OCI-M2 (cell line): Measurements from ENCODE around the gene MCRIP1.
A peak's percentile ranks its signal among the peaks of the same experiment; 100 is the strongest.

ENCODE experiments used
- DNase-seq: peaks from one replicate; lab custom pipeline; 2025; ENCODE audit not compliant: unreplicated experiment; lab: John Stamatoyannopoulos, UW

Gene MCRIP1

DNA sequence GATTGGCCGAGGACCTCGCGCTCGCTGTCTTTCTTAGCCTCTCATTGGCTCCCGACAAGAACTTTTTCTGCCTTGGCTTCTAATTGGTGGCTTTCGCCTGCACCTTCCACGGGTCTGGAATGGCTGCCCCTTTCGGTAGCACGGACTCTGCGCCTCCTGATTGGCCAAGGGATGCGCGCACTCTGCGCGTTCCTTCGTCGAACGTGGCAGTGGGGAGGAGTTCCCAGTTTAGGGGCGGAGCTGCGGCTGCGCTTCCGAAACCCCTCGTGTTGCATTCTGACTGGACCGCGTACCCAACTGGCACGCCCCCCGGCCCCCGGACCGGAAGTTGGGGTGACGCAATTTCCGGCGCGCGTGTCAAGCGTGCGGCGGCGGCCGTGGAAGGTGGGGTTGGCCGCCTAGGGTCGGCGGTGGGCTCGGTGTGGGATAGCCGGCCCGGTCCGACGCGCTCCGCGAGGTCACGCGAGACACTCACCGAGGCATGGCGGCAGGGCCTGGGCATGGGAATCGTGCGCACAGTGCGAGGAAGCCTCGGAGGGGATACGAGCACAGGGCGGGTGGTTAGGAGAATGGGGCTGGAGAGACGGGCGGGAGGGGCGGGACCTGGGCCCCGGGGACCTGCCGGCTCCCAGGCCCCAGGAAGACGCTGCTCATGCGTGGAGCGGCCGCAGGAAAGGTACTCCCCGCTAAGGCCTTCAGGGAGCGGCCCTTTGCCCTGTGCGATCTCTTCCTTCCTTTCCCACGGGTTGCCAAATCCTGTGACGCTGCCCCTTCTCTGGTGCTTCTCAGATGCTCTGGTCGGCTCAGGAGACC is 27.9 kb upstream of the MCRIP1 start:
- DNase-seq, result peak; percentile 93

- no peak for DNase-seq
These were observed 27.0 kb upstream of the MCRIP1 start, which contains the start of gene P4HB for GRCh38 chr17:81859906-81860755. Gene P4HB (minus strand): TSS chr17:81860535. CDS start chr17:81860471, 64 bp downstream.

DNA sequence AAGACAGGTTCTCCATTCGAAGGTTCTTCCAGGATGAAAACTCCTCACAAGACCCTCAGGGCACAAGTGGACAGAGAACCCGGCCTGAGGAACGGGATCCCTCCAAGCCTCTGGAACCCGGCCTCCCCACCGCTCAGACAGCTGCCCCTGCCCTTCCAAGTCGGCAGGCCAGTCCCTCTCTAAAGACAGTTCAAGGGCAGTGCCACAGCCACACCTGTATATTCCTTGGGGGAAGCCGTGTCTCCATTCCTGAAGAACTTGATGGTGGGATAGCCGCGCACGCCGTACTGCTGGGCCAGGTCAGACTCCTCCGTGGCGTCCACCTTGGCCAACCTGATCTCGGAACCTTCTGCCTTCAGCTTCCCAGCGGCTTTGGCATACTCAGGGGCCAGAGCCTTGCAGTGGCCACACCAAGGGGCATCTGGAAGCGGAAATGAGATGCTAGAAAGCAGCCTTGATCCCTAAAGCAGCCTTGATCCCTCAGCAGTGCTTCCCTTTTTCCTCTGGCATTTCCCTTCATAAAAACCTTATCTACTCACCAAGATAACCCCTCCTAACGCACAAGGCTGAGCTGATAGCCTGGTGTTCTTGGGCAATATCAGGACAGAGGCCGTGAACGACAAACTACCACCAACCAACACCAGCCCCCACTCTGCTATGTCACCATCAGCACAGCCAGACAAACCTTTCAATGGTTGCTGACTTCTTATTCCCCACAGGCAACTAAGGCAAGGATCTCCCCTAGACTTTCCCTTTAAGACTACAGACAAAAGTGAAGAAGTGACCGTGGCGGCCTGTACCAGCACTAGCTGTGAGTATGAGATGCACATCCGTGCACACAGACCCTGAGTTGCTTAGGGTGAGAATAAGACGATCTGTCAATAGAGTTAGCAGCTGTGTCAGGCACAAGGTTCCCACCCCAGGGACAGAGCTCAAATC is 26.1 kb upstream of the MCRIP1 start:
- DNase-seq, result no peak

DNA sequence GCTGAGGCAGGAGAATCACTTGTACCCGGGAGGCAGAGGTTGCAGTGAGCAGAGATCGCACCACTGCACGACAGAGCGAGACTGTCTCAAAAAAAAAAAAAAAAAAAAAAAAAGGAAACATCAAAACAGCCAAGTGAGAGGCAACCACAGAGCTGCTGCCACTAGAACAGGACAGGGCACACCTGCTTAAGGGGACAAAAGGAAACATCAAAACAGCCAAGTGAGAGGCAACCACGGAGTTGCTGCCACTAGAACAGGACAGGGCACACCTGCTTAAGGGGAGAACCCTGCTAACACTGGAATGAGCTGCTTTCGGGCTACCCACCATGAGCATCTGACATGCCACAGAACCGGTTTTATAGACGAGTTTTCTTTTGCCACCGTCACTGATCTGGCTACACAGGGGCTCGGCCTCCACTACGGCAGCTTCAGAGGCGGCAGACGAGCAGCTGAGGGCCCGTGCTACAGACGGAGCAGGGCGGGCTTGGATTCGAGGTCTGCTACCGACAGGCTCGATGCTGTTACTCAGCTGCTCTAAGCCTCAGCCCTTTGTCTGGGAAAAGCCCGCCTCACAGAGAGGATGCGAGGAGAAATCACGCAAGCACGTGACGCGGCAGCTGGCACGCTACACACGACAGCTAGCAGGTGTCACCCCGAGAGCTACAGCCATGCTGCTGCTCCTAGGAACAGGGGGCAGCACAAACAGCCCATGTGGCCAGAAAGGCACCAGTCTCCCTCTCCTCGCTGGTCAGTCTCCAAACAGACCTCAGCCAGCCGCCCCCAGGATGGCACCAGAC is 25.3 kb upstream of the MCRIP1 start:
- DNase-seq, result no peak

DNA sequence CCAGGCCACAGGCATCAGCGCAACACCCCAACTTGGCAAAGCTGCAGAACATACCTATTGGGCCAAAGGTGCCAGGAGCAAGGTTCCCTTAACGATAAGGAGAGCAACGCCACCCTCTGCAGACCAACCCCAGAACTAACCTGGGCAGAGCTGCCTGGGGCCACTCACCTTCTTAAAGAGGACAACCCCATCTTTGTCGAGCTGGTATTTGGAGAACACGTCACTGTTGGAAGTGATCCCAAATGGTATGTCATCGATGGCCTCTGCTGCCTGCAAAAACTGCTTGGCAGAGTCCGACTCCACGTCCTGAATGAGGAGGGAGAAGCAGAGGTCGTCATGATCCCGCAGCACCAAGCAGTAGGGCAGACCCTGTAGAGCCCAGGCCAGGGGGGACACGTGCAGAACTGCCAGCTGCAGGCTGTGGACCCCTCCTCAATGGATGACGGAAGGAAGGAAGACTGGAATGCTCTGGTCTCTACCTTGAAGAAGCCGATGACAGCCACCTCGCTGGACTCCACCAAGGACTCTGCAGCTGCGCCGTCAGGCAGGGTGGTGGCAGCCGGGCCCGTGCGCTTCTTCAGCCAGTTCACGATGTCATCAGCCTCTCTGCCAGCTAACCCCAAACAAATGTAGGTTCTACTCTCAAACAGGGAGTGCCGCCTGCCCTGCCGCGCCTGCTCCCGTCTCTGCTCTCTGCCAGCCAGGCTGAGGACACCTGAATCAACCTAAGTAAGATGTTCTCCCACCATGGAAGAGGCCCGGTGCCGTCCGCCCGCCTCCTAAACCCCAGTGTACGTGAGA is 22.1 kb upstream of the MCRIP1 start:
- DNase-seq, result no peak

- DNase-seq, result no peak
These were observed 19.1 kb upstream of the MCRIP1 start for GRCh38 chr17:81852237-81852636.

DNA sequence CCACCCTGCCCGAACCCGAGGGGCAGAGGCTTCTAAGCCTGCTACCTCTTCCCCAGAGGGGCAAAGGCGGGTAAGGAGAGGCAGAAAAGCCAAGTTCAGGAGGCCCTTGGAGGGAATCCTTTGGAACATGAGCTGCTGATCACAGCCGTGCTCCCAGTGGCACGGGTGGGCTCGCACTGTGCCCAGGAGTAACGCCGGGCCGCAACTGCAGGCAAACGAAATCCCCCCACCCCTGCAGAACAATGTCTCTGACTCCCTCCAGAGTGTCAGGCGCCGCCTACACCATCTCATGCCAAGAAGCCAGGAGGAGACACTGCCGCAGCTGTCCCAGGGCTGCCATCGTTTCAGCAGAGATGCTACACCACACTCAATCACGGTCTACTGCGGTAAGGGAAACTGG is 18.3 kb upstream of the MCRIP1 start:
- DNase-seq, result no peak

- no peak for DNase-seq
These were observed 16.4 kb upstream of the MCRIP1 start for GRCh38 chr17:81849457-81849856.

DNA sequence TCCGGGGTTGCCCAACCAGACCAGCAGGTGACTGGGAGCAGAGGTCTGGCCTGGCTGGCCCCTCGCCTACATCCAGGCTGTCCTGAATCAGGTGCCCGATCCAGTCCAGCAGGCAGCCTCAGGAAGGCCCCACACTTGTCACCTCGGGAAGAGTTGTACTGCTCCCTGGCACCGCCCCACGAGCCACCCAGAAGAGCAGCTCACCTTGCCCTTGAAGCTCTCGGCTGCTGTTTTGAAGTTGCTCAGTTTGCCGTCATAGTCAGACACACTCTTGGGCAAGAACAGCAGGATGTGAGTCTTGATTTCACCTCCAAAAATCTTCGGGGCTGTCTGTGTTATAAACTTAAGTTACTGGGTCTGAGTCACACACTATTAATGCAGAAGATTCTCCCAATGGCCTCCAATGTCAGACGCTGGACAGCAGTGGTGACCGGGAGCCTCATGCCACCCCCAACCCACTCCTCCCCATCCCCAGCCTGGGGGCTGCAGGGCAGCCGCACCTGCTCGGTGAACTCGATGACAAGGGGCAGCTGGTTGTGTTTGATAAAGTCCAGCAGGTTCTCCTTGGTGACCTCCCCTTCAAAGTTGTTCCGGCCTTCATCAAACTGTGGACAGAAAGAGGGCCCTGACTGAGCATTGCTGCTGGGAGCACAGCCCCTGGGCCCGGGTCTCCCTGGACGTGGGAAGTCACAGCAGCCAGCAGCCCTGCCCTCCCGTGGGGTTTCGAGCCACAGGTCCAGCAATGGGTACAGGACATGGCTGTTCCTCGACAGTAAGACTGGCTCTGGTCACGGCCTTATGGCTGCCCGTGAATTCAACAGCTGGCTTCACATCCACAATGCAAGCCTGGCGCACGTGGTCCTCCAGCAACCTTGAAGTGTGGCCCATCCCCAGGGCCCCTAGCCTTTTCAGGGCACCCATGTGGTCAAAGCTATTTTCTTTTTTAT is 13.9 kb upstream of the MCRIP1 start:
- no peak for DNase-seq

DNA sequence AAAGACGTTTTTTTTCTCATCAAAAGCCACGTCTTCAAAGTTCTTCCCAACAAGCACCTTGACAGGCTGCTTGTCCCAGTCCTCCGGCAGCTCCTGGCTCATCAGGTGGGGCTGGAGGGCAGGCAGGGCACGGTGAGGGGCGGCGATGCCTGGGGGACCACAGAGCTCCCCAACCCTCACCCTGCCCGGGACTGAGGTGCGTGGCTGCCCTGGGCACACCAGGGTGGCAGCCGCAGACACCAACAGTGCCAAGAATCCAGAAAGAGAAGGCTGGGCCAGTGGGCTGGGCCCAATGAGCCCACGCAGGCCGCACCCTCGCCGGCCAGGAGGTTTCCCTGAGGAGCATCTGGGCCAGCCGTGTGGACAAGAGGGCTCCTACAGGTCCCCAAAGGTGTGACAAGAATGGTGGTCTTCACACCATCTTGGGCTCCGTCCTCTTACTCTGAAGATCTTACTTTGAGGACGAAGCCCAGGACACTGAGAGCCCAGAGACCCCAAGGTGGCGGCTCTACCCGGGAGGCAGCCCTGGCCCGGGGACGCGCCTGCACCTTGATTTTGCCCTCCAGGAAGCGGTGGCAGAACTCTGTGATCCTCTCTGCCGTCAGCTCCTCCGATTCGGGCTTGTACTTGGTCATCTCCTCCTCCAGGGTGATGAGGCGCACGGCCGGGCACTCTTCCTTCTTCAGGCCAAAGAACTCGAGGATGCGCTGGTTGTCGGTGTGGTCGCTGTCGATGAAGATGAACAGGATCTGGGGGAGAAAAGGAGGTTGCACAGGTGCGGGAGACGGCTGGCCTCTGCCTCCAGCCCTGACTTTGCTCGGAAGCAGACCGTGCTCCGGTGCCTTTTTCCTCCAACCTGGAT is 13.0 kb upstream of the MCRIP1 start:
- no peak for DNase-seq

DNA sequence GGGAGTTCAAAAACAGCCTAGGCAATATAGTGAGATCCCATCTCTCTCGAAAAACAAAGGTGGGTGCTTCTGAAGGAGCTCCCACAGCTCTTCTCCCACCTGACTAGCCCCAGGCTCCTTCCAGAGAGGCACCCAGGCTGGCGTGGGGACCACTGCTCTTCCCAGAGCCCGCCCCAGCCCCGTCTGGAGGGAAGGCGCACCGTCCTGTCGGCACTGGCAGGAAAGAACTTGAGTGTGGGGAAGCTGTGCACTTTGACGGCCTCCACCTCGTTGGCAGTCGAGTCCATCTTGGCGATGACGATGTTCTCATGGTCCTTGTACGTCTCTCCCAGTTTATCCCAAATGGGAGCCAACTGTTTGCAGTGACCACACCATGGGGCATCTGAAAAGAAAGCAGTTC is 12.3 kb upstream of the MCRIP1 start:
- no peak for DNase-seq

GRCh38 chr17:81844887-81845286 is 11.8 kb upstream of the MCRIP1 start:
- DNase-seq, result no peak

DNA sequence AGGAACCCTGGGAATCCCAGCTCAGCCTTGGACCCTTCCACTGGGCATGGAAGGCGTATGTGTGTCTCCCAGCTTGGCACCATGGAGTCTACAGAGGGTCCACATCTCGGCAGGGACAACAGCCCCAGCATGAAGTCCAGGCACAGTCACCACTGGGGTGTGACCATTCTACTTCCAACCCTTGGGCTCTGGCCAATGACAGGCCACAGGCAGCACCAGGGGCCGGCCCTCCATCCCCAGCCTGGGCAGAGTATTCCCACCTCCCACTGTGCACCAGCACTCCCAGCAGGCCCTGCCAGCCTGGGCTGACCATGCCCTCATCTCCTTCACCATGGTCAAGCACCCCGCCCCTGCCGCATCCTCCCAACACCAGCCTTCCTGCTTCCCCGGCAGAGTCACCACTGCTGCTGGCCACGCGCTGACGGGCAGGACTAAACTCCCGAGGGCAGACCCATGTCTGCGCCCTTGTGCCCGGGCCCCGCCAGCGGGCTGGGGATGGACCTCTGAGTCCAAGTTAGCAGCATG is 11.3 kb upstream of the MCRIP1 start:
- DNase-seq, result no peak

DNA sequence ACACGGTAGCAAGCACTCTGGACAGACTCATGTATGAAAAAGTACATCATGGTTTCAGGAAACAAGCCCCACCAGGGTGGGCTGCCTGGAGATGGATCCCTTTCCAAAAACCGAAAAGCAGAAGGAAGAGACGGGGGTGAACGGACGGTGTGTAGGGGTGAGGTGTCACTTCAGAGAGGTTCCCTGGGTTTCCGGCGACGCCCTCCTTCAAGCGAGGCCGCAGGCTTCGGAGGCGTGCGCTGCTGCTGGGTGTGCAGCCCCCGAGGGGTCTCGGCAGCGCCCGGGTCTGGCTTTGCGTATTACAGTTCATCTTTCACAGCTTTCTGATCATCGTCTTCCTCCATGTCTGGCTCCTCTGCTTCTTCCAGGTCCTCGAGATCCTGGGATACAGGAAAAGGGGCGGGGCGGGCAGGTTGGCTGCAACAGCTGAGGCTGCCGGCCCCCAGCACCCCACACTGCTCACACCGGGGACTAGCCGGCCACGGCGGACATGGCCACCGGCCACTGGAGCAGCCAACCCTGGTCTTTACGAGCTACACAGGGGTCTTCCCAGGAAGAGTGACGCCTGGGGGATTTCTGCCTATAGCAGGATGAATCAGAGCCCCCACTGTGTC is 10.7 kb upstream of the MCRIP1 start:
- no peak for DNase-seq

- no peak for DNase-seq
These were observed 9.8 kb upstream of the MCRIP1 start for GRCh38 chr17:81842725-81843504.

DNA sequence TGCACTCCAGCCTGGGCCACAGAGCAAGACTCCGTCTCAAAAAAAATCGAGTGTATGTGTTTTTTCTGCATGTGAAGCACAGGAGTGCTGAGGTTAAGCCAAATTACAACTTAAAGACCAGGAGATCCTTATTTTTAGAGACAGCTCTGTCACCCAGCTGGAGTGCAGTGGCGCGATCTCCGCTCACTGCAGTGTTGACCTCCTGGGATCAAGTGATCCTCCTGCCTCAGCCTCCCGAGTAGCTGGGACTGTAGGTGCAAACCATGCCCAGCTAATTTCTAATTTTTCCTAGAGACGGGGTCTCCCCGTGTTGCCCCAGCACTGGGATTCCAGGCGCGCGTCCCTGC is 9.3 kb upstream of the MCRIP1 start:
- DNase-seq, result no peak
